Epithelial cell of alveolus of lung (primary cell): ENCODE measurements around the gene ATP8B3. TPM values are rescaled to one million over a fixed set of nuclear protein-coding genes. Genes with fewer than 3 reads are reported as not detected.

Experiments
- total RNA-seq: library from RNA; depleted of rRNA; stranded (reverse); fragments of >200 nt; gene quantifications from 2 replicates; pipeline ENCODE4 v1.2.1, GENCODE V29; 2015

The ATP8B3 gene, protein sequence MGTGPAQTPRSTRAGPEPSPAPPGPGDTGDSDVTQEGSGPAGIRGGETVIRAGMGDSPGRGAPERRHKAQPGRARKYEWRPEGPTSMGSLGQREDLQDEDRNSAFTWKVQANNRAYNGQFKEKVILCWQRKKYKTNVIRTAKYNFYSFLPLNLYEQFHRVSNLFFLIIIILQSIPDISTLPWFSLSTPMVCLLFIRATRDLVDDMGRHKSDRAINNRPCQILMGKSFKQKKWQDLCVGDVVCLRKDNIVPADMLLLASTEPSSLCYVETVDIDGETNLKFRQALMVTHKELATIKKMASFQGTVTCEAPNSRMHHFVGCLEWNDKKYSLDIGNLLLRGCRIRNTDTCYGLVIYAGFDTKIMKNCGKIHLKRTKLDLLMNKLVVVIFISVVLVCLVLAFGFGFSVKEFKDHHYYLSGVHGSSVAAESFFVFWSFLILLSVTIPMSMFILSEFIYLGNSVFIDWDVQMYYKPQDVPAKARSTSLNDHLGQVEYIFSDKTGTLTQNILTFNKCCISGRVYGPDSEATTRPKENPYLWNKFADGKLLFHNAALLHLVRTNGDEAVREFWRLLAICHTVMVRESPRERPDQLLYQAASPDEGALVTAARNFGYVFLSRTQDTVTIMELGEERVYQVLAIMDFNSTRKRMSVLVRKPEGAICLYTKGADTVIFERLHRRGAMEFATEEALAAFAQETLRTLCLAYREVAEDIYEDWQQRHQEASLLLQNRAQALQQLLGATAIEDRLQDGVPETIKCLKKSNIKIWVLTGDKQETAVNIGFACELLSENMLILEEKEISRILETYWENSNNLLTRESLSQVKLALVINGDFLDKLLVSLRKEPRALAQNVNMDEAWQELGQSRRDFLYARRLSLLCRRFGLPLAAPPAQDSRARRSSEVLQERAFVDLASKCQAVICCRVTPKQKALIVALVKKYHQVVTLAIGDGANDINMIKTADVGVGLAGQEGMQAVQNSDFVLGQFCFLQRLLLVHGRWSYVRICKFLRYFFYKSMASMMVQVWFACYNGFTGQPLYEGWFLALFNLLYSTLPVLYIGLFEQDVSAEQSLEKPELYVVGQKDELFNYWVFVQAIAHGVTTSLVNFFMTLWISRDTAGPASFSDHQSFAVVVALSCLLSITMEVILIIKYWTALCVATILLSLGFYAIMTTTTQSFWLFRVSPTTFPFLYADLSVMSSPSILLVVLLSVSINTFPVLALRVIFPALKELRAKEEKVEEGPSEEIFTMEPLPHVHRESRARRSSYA (N-terminal part only)
- 0.52 and 6.9 TPM in 2 replicates for total RNA-seq

GRCh38 chr19:1811942-1812425 lies at the start of gene ATP8B3:
ATP8B3 (minus strand) TSS chr19:1812276; CDS start chr19:1811736, 540 bp downstream.

GRCh38 chr19:1848399-1849131 lies 36.5 kb upstream of the ATP8B3 start, which contains the start of gene REXO1:
REXO1 (minus strand) TSS chr19:1848483; CDS start chr19:1848358, 125 bp downstream.

GRCh38 chr19:1752757-1753728 lies 59.0 kb downstream of the ATP8B3 start, which contains the start of gene ONECUT3:
ONECUT3 (plus strand) TSS chr19:1753506; CDS start chr19:1753663, 157 bp downstream.

Other genes starting within 250 kb of the ATP8B3 start
- 46.8 and 47.5 TPM in 2 replicates for gene MEX3D, start 244.0 kb downstream of the ATP8B3 start, total RNA-seq
- 108 and 118 TPM in 2 replicates for gene MBD3, start 219.4 kb downstream of the ATP8B3 start, total RNA-seq
- 45.8 and 107 TPM in 2 replicates for gene UQCR11, start 206.8 kb downstream of the ATP8B3 start, total RNA-seq
- 118 and 363 TPM in 2 replicates for gene TCF3, start 159.7 kb downstream of the ATP8B3 start, total RNA-seq
- gene ONECUT3, start 58.8 kb downstream of the ATP8B3 start, total RNA-seq: not detected in 2 replicates
- gene REXO1, start 36.2 kb upstream of the ATP8B3 start, total RNA-seq: 14.1 and 17.1 TPM in 2 replicates
- gene KLF16, start 51.3 kb upstream of the ATP8B3 start, total RNA-seq: 8.9 and 15.3 TPM in 2 replicates
- gene ABHD17A, start 73.2 kb upstream of the ATP8B3 start, total RNA-seq: 107 and 116 TPM in 2 replicates
- gene ADAT3, start 93.1 kb upstream of the ATP8B3 start, total RNA-seq: 3.7 and 11.7 TPM in 2 replicates
- 95.2 and 139 TPM in 2 replicates for gene SCAMP4, start 93.1 kb upstream of the ATP8B3 start, total RNA-seq
- gene CSNK1G2, start 128.9 kb upstream of the ATP8B3 start, total RNA-seq: 61.2 and 77.4 TPM in 2 replicates
- gene BTBD2, start 203.4 kb upstream of the ATP8B3 start, total RNA-seq: 77.4 and 137 TPM in 2 replicates
- 68.7 and 80.6 TPM in 2 replicates for gene MKNK2, start 239.0 kb upstream of the ATP8B3 start, total RNA-seq